HG03378 (cell line): ENCODE data around the gene AUTS2.

Source experiments
- ATAC-seq: cut with Tn5 transposase; IDR thresholded peaks from one replicate; pipeline ENCODE4 v1.9.1; 2021; ENCODE audit warnings: mild to moderate bottlenecking, moderate library complexity; ENCODE audit not compliant: unreplicated experiment

AUTS2 gene

GRCh38 chr7:70545214-70545613 is 946.9 kb downstream of the AUTS2 start:
- no peak for ATAC-seq

- no peak for ATAC-seq
Observed at GRCh38 chr7:70552141-70552540, 953.9 kb downstream of the AUTS2 start.

GRCh38 chr7:70553364-70553763 is 955.1 kb downstream of the AUTS2 start:
- ATAC-seq: no peak

- no peak for ATAC-seq
Observed at GRCh38 chr7:70554646-70555045, 956.4 kb downstream of the AUTS2 start.

GRCh38 chr7:70556761-70557160 is 958.5 kb downstream of the AUTS2 start:
- no peak for ATAC-seq

- no peak for ATAC-seq
Observed at GRCh38 chr7:70557338-70557737, 959.1 kb downstream of the AUTS2 start.

GRCh38 chr7:70559815-70560214 is 961.5 kb downstream of the AUTS2 start:
- no peak for ATAC-seq

GRCh38 chr7:70563960-70564359 is 965.7 kb downstream of the AUTS2 start:
- no peak for ATAC-seq

- no peak for ATAC-seq
Observed at GRCh38 chr7:70565721-70566370, 967.6 kb downstream of the AUTS2 start.

GRCh38 chr7:70566671-70567070 is 968.4 kb downstream of the AUTS2 start:
- ATAC-seq: no peak

GRCh38 chr7:70568674-70569334 is 970.5 kb downstream of the AUTS2 start:
- no peak for ATAC-seq

GRCh38 chr7:70569335-70569819 is 971.1 kb downstream of the AUTS2 start:
- ATAC-seq: no peak

GRCh38 chr7:70570029-70570428 is 971.8 kb downstream of the AUTS2 start:
- ATAC-seq: no peak

- ATAC-seq: no peak
Observed at GRCh38 chr7:70570961-70571360, 972.7 kb downstream of the AUTS2 start.

- ATAC-seq: no peak
Observed at GRCh38 chr7:70571403-70571934, 973.2 kb downstream of the AUTS2 start.

GRCh38 chr7:70571961-70572360 is 973.7 kb downstream of the AUTS2 start:
- ATAC-seq: no peak

GRCh38 chr7:70572571-70572970 is 974.3 kb downstream of the AUTS2 start:
- ATAC-seq: no peak

GRCh38 chr7:70573071-70573661 is 974.9 kb downstream of the AUTS2 start:
- ATAC-seq: no peak

- no peak for ATAC-seq
Observed at GRCh38 chr7:70573696-70574095, 975.4 kb downstream of the AUTS2 start.

GRCh38 chr7:70574314-70574834 is 976.1 kb downstream of the AUTS2 start:
- no peak for ATAC-seq

GRCh38 chr7:70574970-70575799 is 976.9 kb downstream of the AUTS2 start:
- ATAC-seq: no peak
